ENCODE measurements around the gene TOX3. TPM values are rescaled to one million over a fixed set of nuclear protein-coding genes. Genes with fewer than 3 reads are reported as not detected.

TOX3 gene
- total RNA-seq, 1 experiment from 2014 or later = 20.2 TPM

DNA sequence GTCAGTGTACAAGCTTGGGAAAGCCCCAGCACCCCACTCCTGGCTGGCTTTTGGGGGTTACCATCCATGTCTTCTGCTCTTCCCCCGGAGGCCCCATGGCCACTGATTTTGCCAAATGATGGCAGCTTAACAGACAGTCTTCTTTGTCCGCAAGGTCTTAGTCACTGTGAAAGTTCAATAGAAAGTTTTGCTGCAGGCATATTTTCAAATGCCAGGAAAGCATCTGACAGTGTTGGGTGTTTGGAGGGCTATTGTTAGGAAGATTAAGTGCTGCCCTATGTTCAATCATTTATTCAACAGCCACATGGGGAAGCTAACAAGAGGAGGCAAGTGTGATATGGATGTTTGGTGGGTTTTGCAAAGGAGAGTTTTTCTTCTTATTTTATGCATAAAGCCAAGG lies 122.4 kb downstream of the TOX3 start:
- H3K4me2 ChIP-seq (ENCODE audit: insufficient read depth, insufficient read length, low read length) = no peak overlapping the region
- TF ChIP-seq, protein P1, sequence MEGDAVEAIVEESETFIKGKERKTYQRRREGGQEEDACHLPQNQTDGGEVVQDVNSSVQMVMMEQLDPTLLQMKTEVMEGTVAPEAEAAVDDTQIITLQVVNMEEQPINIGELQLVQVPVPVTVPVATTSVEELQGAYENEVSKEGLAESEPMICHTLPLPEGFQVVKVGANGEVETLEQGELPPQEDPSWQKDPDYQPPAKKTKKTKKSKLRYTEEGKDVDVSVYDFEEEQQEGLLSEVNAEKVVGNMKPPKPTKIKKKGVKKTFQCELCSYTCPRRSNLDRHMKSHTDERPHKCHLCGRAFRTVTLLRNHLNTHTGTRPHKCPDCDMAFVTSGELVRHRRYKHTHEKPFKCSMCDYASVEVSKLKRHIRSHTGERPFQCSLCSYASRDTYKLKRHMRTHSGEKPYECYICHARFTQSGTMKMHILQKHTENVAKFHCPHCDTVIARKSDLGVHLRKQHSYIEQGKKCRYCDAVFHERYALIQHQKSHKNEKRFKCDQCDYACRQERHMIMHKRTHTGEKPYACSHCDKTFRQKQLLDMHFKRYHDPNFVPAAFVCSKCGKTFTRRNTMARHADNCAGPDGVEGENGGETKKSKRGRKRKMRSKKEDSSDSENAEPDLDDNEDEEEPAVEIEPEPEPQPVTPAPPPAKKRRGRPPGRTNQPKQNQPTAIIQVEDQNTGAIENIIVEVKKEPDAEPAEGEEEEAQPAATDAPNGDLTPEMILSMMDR (conservative IDR thresholded peaks at IDR 0.05) = no peak
- H3K56ac ChIP-seq (ENCODE audit: insufficient read length, low read depth, low read length) = no peak overlapping the region
- no peak overlapping the region for H2BK20ac ChIP-seq (ENCODE audit: low read depth, low read length, poor library complexity, severe bottlenecking)
- no peak overlapping the region for H3K23ac ChIP-seq (ENCODE audit: insufficient read length, low read depth, low read length)
- H3K9me3 ChIP-seq (ENCODE audit: control insufficient read depth, low read depth, low read length) = no peaks in the 10 kb centered on the region
- no peak overlapping the region for H2BK120ac ChIP-seq (ENCODE audit: low read depth, low read length, poor library complexity, severe bottlenecking)
- peaks cover 0 to 2% (median under 1%) of the 10 kb centered on the region in 3 experiments; a peak in 4 of 7 replicates for H3K36me3 Mint-ChIP-seq (ENCODE audit: insufficient read depth in 1 of 3, low read depth in 3 of 3)
- no peak overlapping the region for H2BK5ac ChIP-seq (ENCODE audit: insufficient read length, low read length)
- H2BK12ac ChIP-seq (ENCODE audit: insufficient read length, low read depth, low read length) = no peak overlapping the region
- no CpG with 5 or more reads among the region's 2 CpGs for WGBS (ENCODE audit: extremely low coverage, insufficient read length, low lambda C conversion rate)
- H2AFZ ChIP-seq (ENCODE audit: low read length) = no peak overlapping the region
- H2BK15ac ChIP-seq (ENCODE audit: low read depth, low read length) = no peak overlapping the region
- H3K9ac ChIP-seq (ENCODE audit: extremely low read depth, insufficient read length, low read length) = no peak overlapping the region
- no peak overlapping the region for H3T11ph ChIP-seq (ENCODE audit: low read length)
- H3K4me1 ChIP-seq (ENCODE audit: insufficient read depth, low read length) = no peaks in the 10 kb centered on the region
- H3K79me2 ChIP-seq (ENCODE audit: insufficient read depth, low read length) = no peaks in the 10 kb centered on the region
- no peak overlapping the region for H3K4me3 Mint-ChIP-seq
- no peak overlapping the region for H3K18ac ChIP-seq (ENCODE audit: insufficient read length, low read depth, low read length)
- no peak overlapping the region for H2AK5ac ChIP-seq (ENCODE audit: insufficient read length, low read length)
- H3K27me3 ChIP-seq (ENCODE audit: insufficient read depth, low read length) = no peaks in the 10 kb centered on the region
- no peaks in the 10 kb centered on the region for H3K79me1 ChIP-seq (ENCODE audit: insufficient read depth, low read depth, low read length, poor library complexity, severe bottlenecking)
- H3K9me3 Mint-ChIP-seq = no peaks in the 10 kb centered on the region; a peak in 1 of 5 replicates
- H3K4ac ChIP-seq (ENCODE audit: low read depth, low read length) = no peak overlapping the region
- H3K27ac Mint-ChIP-seq = no peak overlapping the region; a peak in 1 of 7 replicates
- no peak overlapping the region for H4K8ac ChIP-seq (replicated peaks; ENCODE audit: insufficient read length, low read depth, low read length)
- no peak overlapping the region for H4K91ac ChIP-seq (ENCODE audit: insufficient read length, low read depth, low read length)
- no peak overlapping the region for H3K14ac ChIP-seq (ENCODE audit: insufficient read depth, low read length)
- H4K20me1 ChIP-seq (ENCODE audit: control insufficient read depth, insufficient read depth, insufficient read length) = no peaks in the 10 kb centered on the region
- no peak overlapping the region for H3K27ac ChIP-seq (ENCODE audit: insufficient read length, low read depth, low read length)
- H3K27me3 Mint-ChIP-seq (ENCODE audit: low read depth) = no peaks in the 10 kb centered on the region; the same call in 1 of the 2 replicates
- DNase-seq = no peak
- no peaks in the 10 kb centered on the region for H3K23me2 ChIP-seq (ENCODE audit: insufficient read length, low read depth, low read length, poor library complexity, severe bottlenecking)
- peaks cover 0 to 3% of the 10 kb centered on the region in 2 experiments; a peak in 2 of 4 replicates for H3K4me1 Mint-ChIP-seq
- H4K5ac ChIP-seq (ENCODE audit: insufficient read length, low read depth, low read length) = no peak overlapping the region

Measured in H9 (cell line).